Coronary artery (tissue), 2 donors: ENCODE data around the gene MCOLN2.
A peak's percentile ranks its signal among the peaks of the same experiment; 100 is the strongest.

Experiments
- DNase-seq: peaks from one replicate; pipeline ENCODE4 v3.0.0-alpha.2; 2017; ENCODE audit warnings: low spot score
- H3K27ac ChIP-seq, 2 donors: fragments of 200-600 bp; sonication (generic); one replicate each; pipeline ENCODE4 v1.5.1; 2016 to 2019
- H3K4me3 ChIP-seq: fragments of 200-600 bp; sonication (generic); 2 replicates; pipeline ENCODE4 v1.5.1; 2016; ENCODE audit warnings: mild to moderate bottlenecking, moderate library complexity
- TF ChIP-seq, protein P1 (sequence below): fragments of 200-600 bp; sonication (generic); IDR thresholded peaks from one replicate; pipeline ENCODE4 v1.5.1; 2019; ENCODE audit warnings: antibody characterized with exemption

MCOLN2 gene

DNA sequence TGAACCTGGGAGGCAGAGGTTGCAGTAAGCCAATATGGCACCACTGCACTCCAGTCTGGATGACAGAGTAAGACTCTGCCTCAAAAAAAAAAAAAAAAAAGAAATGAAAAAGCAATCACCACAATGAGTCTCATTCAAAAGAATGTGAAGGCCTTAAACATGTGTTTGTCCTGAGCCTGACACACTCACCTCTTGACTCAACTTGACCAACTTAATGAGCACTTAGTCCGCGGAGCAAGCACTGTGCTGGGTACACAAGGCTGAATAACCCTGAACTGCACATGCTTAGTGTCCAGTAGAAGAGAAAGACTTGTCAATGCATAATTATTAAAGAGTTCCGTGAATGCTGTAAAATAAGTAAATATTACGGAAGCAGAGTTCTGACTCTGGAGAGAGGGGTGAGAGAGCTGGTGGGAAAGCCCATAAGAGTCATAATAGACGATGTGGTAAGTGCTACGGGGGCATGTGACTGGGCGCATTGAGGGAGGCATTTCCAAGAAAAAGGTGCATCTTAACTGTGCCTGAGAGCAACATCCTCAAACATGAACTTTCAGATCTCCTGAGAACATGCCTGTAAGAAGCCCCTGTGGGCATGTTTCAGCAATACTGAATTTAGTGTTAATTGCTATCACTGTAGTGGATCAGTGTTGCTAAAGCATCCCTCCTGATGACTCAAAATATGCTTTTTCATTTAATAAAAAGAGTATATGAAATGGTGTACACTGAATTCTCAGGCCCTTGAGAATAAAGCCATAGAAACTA, 27.2 kb downstream of the MCOLN2 start:
- TF ChIP-seq, protein P1, sequence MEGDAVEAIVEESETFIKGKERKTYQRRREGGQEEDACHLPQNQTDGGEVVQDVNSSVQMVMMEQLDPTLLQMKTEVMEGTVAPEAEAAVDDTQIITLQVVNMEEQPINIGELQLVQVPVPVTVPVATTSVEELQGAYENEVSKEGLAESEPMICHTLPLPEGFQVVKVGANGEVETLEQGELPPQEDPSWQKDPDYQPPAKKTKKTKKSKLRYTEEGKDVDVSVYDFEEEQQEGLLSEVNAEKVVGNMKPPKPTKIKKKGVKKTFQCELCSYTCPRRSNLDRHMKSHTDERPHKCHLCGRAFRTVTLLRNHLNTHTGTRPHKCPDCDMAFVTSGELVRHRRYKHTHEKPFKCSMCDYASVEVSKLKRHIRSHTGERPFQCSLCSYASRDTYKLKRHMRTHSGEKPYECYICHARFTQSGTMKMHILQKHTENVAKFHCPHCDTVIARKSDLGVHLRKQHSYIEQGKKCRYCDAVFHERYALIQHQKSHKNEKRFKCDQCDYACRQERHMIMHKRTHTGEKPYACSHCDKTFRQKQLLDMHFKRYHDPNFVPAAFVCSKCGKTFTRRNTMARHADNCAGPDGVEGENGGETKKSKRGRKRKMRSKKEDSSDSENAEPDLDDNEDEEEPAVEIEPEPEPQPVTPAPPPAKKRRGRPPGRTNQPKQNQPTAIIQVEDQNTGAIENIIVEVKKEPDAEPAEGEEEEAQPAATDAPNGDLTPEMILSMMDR = no peak
- no peak for DNase-seq
- H3K27ac ChIP-seq = no peak overlapping the region
- no peak overlapping the region for H3K4me3 ChIP-seq

DNA sequence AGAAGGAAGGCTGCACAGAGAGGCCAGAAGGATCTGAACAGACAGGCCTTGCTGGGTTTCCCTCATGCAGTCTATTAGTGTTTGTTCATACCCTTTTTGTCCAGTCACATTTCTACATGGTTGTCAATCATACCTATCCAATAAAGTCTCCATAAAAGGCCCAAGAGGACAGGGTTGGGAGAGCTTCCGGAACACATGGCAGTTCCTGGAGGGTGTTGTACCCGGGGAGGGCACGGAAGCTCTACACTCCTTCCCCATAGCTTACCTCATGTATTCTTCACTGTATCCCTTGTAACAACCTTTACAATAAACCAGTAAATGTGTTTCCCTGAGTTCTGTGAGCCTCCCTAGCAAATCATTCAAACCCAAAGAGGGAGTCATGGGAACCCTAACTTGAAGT, 28.0 kb downstream of the MCOLN2 start:
- TF ChIP-seq, protein P1 = no peak
- no peak overlapping the region for H3K27ac ChIP-seq
- DNase-seq = no peak
- no peak overlapping the region for H3K4me3 ChIP-seq

DNA sequence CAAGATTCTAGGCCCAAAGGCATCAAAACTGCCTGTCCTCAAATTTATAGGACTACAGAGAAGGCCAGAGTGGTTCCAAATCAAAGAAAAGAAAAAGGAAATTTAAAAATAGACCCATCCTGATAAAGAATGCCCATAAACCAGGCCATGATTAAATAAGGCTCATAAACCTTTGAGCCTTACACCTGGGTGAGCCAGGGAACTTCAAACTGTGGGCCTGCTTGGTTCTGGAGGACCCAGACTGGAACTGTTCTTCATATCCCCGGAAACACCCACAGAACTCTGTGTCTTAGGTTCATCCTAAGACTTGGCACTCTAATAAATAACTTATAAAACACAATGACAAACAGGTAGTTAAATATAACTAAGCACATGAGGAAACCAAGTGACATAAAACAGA, 28.8 kb downstream of the MCOLN2 start:
- TF ChIP-seq, protein P1 = no peak
- no peak overlapping the region for H3K27ac ChIP-seq
- DNase-seq = no peak
- no peak overlapping the region for H3K4me3 ChIP-seq

DNA sequence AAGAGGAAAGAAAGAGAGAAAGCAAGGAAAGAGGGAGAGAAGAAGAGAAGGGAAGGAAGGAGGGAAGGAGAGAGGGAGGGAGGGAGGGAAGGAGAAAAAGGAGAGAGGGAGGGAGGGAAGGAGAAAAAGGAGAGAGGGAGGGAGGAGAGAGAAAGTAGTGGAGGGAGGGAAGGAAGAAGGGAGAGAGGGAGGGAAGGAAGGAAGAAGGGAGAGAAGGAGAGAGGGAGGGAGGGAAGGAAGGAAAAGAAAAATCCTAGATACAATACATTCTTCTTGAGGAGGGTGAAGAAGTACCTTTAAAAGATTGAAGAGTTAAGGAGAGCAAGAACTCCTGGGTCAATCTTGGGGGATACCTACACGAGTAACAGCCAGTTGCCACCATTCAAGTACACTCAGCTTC, 29.2 kb downstream of the MCOLN2 start:
- Histone ChIP-seq H3K27ac (no peak overlapping the region), H3K4me3 (no peak overlapping the region)
- TF ChIP-seq, protein P1 = no peak
- no peak for DNase-seq

DNA sequence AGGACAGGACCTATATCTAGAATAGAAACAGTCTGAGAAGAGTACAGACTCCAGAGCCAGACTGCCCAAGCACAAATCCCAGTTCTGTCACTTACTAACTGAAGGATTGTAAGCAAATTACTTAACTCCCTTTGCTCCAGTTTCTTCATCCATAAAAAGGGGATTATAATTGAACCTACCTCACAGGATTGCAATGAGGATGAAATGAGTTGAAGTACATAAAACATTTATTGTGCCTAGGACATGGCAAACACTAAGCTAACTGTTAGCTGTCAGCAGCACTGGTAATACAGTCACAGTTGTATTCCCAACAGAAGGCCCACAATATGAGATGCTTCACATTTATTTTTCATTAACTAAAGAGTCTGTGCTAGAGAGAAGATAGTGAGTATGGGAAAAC, 33.9 kb downstream of the MCOLN2 start:
- Histone ChIP-seq H3K4me3 (no peak overlapping the region), H3K27ac (no peak overlapping the region)
- no peak for DNase-seq
- TF ChIP-seq, protein P1 = no peak

DNA sequence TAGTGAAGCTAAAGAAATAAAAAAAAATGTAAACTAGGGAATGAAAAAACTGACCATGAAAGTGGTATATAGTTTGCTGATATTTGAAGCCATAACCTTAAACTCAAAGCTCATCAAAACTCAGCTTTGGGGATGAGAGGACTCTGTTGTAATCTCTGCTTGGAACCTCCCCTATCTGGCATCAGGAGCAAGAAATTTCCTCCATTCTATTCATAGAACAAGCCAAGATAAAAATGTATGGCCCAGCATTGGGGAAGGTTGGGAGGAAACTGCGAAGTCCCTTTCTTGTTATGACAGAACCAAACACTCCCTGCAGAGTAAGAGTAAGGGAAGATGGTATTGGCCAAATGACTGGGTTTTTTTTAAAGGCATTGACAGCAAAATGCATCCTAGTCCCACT, 35.6 kb downstream of the MCOLN2 start:
- Histone ChIP-seq H3K4me3 (no peak overlapping the region), H3K27ac (no peak overlapping the region)
- TF ChIP-seq, protein P1 = no peak
- DNase-seq = no peak

DNA sequence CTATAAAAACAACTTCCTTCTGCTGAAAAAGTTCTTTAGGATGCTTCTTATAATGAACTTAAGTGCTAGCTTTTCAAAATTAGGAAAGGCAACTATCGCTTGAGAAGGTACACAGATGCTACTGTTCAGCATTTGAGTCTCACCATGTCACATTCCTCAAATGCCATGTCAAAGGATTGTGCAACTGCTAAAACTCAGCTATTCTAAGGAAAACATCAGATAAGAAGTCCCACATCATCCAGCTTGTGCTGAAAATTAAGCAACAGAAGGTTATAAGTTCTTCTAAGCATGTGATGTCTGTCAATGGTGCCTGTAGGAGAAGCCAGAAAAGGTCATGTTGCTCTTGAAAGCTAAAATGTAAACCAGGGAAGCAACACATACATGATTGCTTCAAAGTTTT, 36.5 kb downstream of the MCOLN2 start:
- Histone ChIP-seq H3K4me3 (no peak overlapping the region), H3K27ac (peak overlapping the region in 1 of 2 donors; percentile 6)
- TF ChIP-seq, protein P1 = no peak
- no peak for DNase-seq
